H1 (cell line): ENCODE measurements around the gene ADCK1. TPM values are rescaled to one million over a fixed set of nuclear protein-coding genes. Genes with fewer than 3 reads are reported as not detected.

Source experiments
- CTCF ChIA-PET: fragments of 300-600 bp; sonication (Branson Sonifier 250); formaldehyde crosslinking; loops from one replicate; lab custom pipeline; 2021; ENCODE audit not compliant: partially characterized antibody; lab: Charles Lee
- POLR2A ChIA-PET: fragments of 300-600 bp; sonication (Branson Sonifier 250); formaldehyde crosslinking; loops from one replicate; lab custom pipeline; 2021; ENCODE audit warnings: inconsistent platforms; ENCODE audit not compliant: partially characterized antibody; lab: Charles Lee
- DNase-seq, 2 experiments: peaks; one replicate each; pipeline versions ENCODE4 v3.0.0 to v3.0.0-alpha.2; 2010 to 2022; ENCODE audit warnings: low spot score in 2 of 2, low read depth in 1 of 2, mixed read lengths in 1 of 2
- FAIRE-seq: peaks from 2 replicates; lab custom pipeline; 2011; peaks lifted over from hg19 to GRCh38; lab: Jason Lieb, UNC
- H2AFZ ChIP-seq: 2 replicates; pipeline ENCODE4 v1.8.1; 2012; ENCODE audit warnings: low read length, inconsistent platforms
- H2AK5ac ChIP-seq: 2 replicates; pipeline ENCODE4 v1.6.1; 2013; ENCODE audit warnings: low read depth, low read length
- H2BK120ac ChIP-seq: replicated peaks from 2 replicates; pipeline ENCODE3; 2013; ENCODE audit warnings: low read depth, low read length, inconsistent platforms
- H2BK12ac ChIP-seq: 2 replicates; pipeline ENCODE4 v1.6.1; 2013; ENCODE audit warnings: low read depth, low read length
- H2BK15ac ChIP-seq: 2 replicates; pipeline ENCODE4 v1.6.1; 2013; ENCODE audit warnings: low read length
- H2BK20ac ChIP-seq: 2 replicates; pipeline ENCODE4 v1.6.1; 2013; ENCODE audit warnings: low read length
- H2BK5ac ChIP-seq: 2 replicates; pipeline ENCODE4 v1.6.1; 2013; ENCODE audit warnings: low read depth, low read length
- H3K14ac ChIP-seq: 2 replicates; pipeline ENCODE4 v1.6.1; 2013; ENCODE audit warnings: inconsistent platforms; ENCODE audit not compliant: insufficient read length
- H3K18ac ChIP-seq: 2 replicates; pipeline ENCODE4 v1.6.1; 2013; ENCODE audit warnings: low read length; ENCODE audit errors: extremely low read depth
- H3K23ac ChIP-seq: 2 replicates; pipeline ENCODE4 v1.6.1; 2013; ENCODE audit warnings: inconsistent platforms; ENCODE audit not compliant: insufficient read length
- H3K23me2 ChIP-seq: 2 replicates; pipeline ENCODE4 v1.6.1; 2013; ENCODE audit warnings: low read depth, low read length
- H3K27ac ChIP-seq: 2 replicates; pipeline ENCODE4 v1.6.1; 2011; ENCODE audit warnings: low read depth, low read length, inconsistent platforms
- H3K27me3 ChIP-seq, 4 experiments: replicated peaks in 1 of 4; 1 replicate in 1 of 4; 2 replicates in 3 of 4; pipeline versions ENCODE4 v1.6.1 to v1.8.1; 2011 to 2013; ENCODE audit warnings: low read length in 3 of 4, mild to moderate bottlenecking in 3 of 4, inconsistent platforms in 2 of 4, mixed read lengths in 2 of 4, moderate library complexity in 1 of 4; ENCODE audit not compliant: control insufficient read depth in 3 of 4, insufficient read depth in 3 of 4; ENCODE audit errors: extremely low read depth in 1 of 4
- H3K36me3 ChIP-seq, 4 experiments: 2 replicates each; pipeline versions ENCODE4 v1.6.1 to v1.8.1; 2011 to 2013; ENCODE audit warnings: mild to moderate bottlenecking in 4 of 4, low read length in 3 of 4, moderate library complexity in 2 of 4, control low read depth in 1 of 4, inconsistent platforms in 1 of 4; ENCODE audit not compliant: insufficient read depth in 4 of 4, control insufficient read depth in 2 of 4
- H3K4ac ChIP-seq: replicated peaks from 2 replicates; pipeline ENCODE3; 2013; ENCODE audit warnings: low read length, low read depth, mixed read lengths, inconsistent platforms; ENCODE audit not compliant: insufficient read length
- H3K4me1 ChIP-seq, 4 experiments: replicated peaks in 1 of 4; 1 replicate in 1 of 4; 2 replicates in 3 of 4; pipeline versions ENCODE4 v1.6.1 to v1.8.1; 2011 to 2013; ENCODE audit warnings: low read length in 3 of 4, inconsistent platforms in 2 of 4, mixed read lengths in 1 of 4; ENCODE audit not compliant: insufficient read depth in 4 of 4, control insufficient read depth in 3 of 4
- H3K4me2 ChIP-seq, 2 experiments: 2 replicates each; pipeline versions ENCODE4 v1.6.1 to v1.8.1; 2011 to 2013; ENCODE audit warnings: low read depth in 2 of 2, low read length in 2 of 2, control low read depth in 1 of 2, inconsistent platforms in 1 of 2, mild to moderate bottlenecking in 1 of 2; ENCODE audit not compliant: insufficient read depth in 1 of 2
- H3K4me3 ChIP-seq, 4 experiments: fragments of 200-600, 300-600 bp in 1 of 4; sonication (generic), shearing (Covaris generic), sonication (Bioruptor Twin) in 1 of 4; 2 replicates each; pipeline versions ENCODE4 v1.5.1 to v1.8.1; 2011 to 2016; ENCODE audit warnings: low read length in 4 of 4, low read depth in 3 of 4, control low read depth in 2 of 4, inconsistent platforms in 2 of 4, mild to moderate bottlenecking in 2 of 4, mixed read lengths in 1 of 4, moderate library complexity in 1 of 4; ENCODE audit not compliant: insufficient read depth in 2 of 4; ENCODE audit errors: extremely low read depth in 1 of 4
- H3K56ac ChIP-seq: replicated peaks from 2 replicates; pipeline ENCODE3; 2013; ENCODE audit warnings: low read depth, mild to moderate bottlenecking, mixed read lengths, low read length, inconsistent platforms; ENCODE audit not compliant: insufficient read length
- H3K79me1 ChIP-seq: 2 replicates; pipeline ENCODE4 v1.6.1; 2013; ENCODE audit warnings: low read depth, low read length, control low read depth
- H3K79me2 ChIP-seq, 2 experiments: 2 replicates each; pipeline versions ENCODE4 v1.6.1 to v1.8.1; 2012 to 2013; ENCODE audit warnings: low read length in 2 of 2, mild to moderate bottlenecking in 2 of 2, inconsistent platforms in 1 of 2; ENCODE audit not compliant: insufficient read depth in 2 of 2, control insufficient read depth in 1 of 2
- H3K9ac ChIP-seq, 4 experiments: replicated peaks in 1 of 4; 1 replicate in 1 of 4; 2 replicates in 3 of 4; pipeline versions ENCODE4 v1.6.1 to v1.8.1; 2011 to 2013; ENCODE audit warnings: low read depth in 3 of 4, low read length in 3 of 4, control low read depth in 2 of 4, mild to moderate bottlenecking in 2 of 4, moderate library complexity in 2 of 4, inconsistent platforms in 1 of 4; ENCODE audit errors: extremely low read depth in 1 of 4
- H3K9me3 ChIP-seq, 2 experiments: 2 replicates each; pipeline versions ENCODE4 v1.6.1 to v1.8.1; 2012 to 2013; ENCODE audit warnings: mild to moderate bottlenecking in 2 of 2, moderate library complexity in 2 of 2, control low read depth in 1 of 2, inconsistent platforms in 1 of 2, low read depth in 1 of 2, low read length in 1 of 2, mixed read lengths in 1 of 2; ENCODE audit not compliant: insufficient read depth in 2 of 2
- H4K20me1 ChIP-seq, 2 experiments: replicated peaks in 1 of 2; 2 replicates each; pipeline versions ENCODE3 to v1.8.1; 2011 to 2013; ENCODE audit warnings: inconsistent platforms in 2 of 2, low read length in 2 of 2, mild to moderate bottlenecking in 1 of 2; ENCODE audit not compliant: insufficient read depth in 2 of 2, control insufficient read depth in 1 of 2
- H4K5ac ChIP-seq: 2 replicates; pipeline ENCODE4 v1.6.1; 2013; ENCODE audit warnings: low read length, low read depth, mixed read lengths, inconsistent platforms; ENCODE audit not compliant: insufficient read length
- H4K8ac ChIP-seq: 2 replicates; pipeline ENCODE4 v1.8.0; 2013; ENCODE audit warnings: mild to moderate bottlenecking, moderate library complexity, low read length, inconsistent platforms; ENCODE audit not compliant: insufficient read depth; ENCODE audit errors: extremely low read depth
- H4K91ac ChIP-seq: replicated peaks from 2 replicates; pipeline ENCODE3; 2013; ENCODE audit warnings: low read length, mixed read lengths, inconsistent platforms; ENCODE audit not compliant: insufficient read length
- EP300 ChIP-seq, 2 experiments: IDR thresholded peaks; 1 replicate in 1 of 2; 2 replicates in 1 of 2; pipeline ENCODE4 v1.6.1; 2011 to 2012; ENCODE audit warnings: low read depth in 2 of 2, low read length in 2 of 2, mild to moderate bottlenecking in 2 of 2, borderline replicate concordance in 1 of 2, inconsistent platforms in 1 of 2, moderate library complexity in 1 of 2
- HDAC2 ChIP-seq, 2 experiments: fragments of 300-600 bp in 1 of 2; sonication (generic) in 1 of 2; IDR thresholded peaks; 2 replicates each; pipeline ENCODE4 v1.6.1; 2011 to 2012; ENCODE audit warnings: low read depth in 2 of 2, low read length in 2 of 2, mild to moderate bottlenecking in 2 of 2, moderate library complexity in 2 of 2, borderline replicate concordance in 1 of 2, inconsistent platforms in 1 of 2
- HDAC6 ChIP-seq: IDR thresholded peaks from one replicate; pipeline ENCODE4 v1.7.1; 2012; ENCODE audit warnings: low read depth, mild to moderate bottlenecking, inconsistent platforms, low read length, moderate library complexity
- NANOG ChIP-seq: IDR thresholded peaks from 2 replicates; pipeline ENCODE4 v1.6.1; 2011; ENCODE audit warnings: low read length, low read depth, mild to moderate bottlenecking, inconsistent platforms; ENCODE audit not compliant: insufficient read depth, poor library complexity, severe bottlenecking
- RAD21 ChIP-seq, 2 experiments: IDR thresholded peaks in 1 of 2; conservative IDR thresholded peaks in 1 of 2; 2 replicates each; pipeline ENCODE4 v1.6.1; 2011; ENCODE audit warnings: low read depth in 2 of 2, low read length in 2 of 2, improper control_type of control experiment in 1 of 2, inconsistent platforms in 1 of 2, mild to moderate bottlenecking in 1 of 2, moderate library complexity in 1 of 2
- SIN3A ChIP-seq, 2 experiments: IDR thresholded peaks in 1 of 2; conservative IDR thresholded peaks in 1 of 2; 2 replicates each; pipeline ENCODE4 v1.6.1; 2011 to 2012; ENCODE audit warnings: low read length in 2 of 2, improper control_type of control experiment in 1 of 2, low read depth in 1 of 2, mild to moderate bottlenecking in 1 of 2
- TBP ChIP-seq: IDR thresholded peaks from 2 replicates; pipeline ENCODE4 v1.6.1; 2011; ENCODE audit warnings: low read depth, low read length, improper control_type of control experiment
- YY1 ChIP-seq: IDR thresholded peaks from 2 replicates; pipeline ENCODE4 v1.6.1; 2011; ENCODE audit warnings: low read depth, mild to moderate bottlenecking, low read length
- ZNF274 ChIP-seq: IDR thresholded peaks from 2 replicates; pipeline ENCODE4 v1.7.0; 2012; ENCODE audit warnings: low read length, borderline replicate concordance; ENCODE audit errors: extremely low read depth
- WGBS, 2 experiments: shearing (Covaris generic) in 1 of 2; methylation state at CpG; one replicate each; pipeline versions ENCODE4 v1.1.6 to v1.1.7; 2013 to 2015; ENCODE audit warnings: low lambda C conversion rate in 2 of 2, mixed read lengths in 2 of 2, inconsistent platforms in 1 of 2, low coverage in 1 of 2, missing lambda C conversion rate in 1 of 2; ENCODE audit not compliant: insufficient replicate concordance in 2 of 2, insufficient coverage in 1 of 2, insufficient read length in 1 of 2; ENCODE audit errors: extremely low coverage in 1 of 2, missing lambda C conversion rate in 1 of 2; 5-methylcytosine and 5-hydroxymethylcytosine counted together
- polyA plus RNA-seq, 7 experiments: library from polyadenylated mRNA; depleted of rRNA in 3 of 7; stranded (reverse) in 5 of 7; unstranded in 2 of 7; fragments of >200 nt in 5 of 7; fragments of 200-250 nt in 2 of 7; gene quantifications; 1 replicate in 5 of 7; 2 replicates in 1 of 7; 4 replicates in 1 of 7; pipeline versions ENCODE4 v1.2.1 to v1.2.3, GENCODE V29; 2011 to 2013; ENCODE audit warnings: missing spikeins in 2 of 7, mixed read lengths in 2 of 7
- total RNA-seq: library from RNA; stranded (reverse); fragmentation: NEBNext Ultra II Directional; extraction: Animal tissue kit (Norgen Biotek cat#: 25700); gene quantifications from 2 replicates; pipeline ENCODE4 v1.2.1, GENCODE V29; 2021

ADCK1 gene
- total and polyA plus RNA-seq, 2 of the 8 experiments (the other 6 are each of a cell fraction or from before 2014, with no cell fraction given), result 11.0 to 16.8 TPM

- Histone ChIP-seq H2BK120ac (peak overlapping the region; percentile 87), H2AK5ac (no peak overlapping the region), H3K79me1 (0 out of 2 replicates have a peak, but pooled peaks cover 5% of the 10 kb centered on the region), H3K4me1 (peaks cover 0 to 10% (median 1%) of the 10 kb centered on the region in 4 experiments; a peak in 3 of 7 replicates), H3K14ac (no peak overlapping the region), H3K9me3 (no peaks in the 10 kb centered on the region), H3K79me2 (0 out of 4 replicates have a peak, but pooled peaks cover 0 to 3% of the 10 kb centered on the region in 2 experiments), H3K18ac (no peak overlapping the region), H3K36me3 (no peaks in the 10 kb centered on the region), H4K5ac (no peak overlapping the region), H4K91ac (peak overlapping the region; percentile 58), H3K23me2 (peaks cover 5% of the 10 kb centered on the region; the same call in 1 of the 2 replicates), H3K4me2 (peak overlapping the region; percentile 54 to 88), H4K20me1 (no peaks in the 10 kb centered on the region), H4K8ac (no peak overlapping the region), H3K27me3 (no peaks in the 10 kb centered on the region), H3K4ac (no peak overlapping the region), H2BK5ac (no peak overlapping the region), H3K23ac (no peak overlapping the region), H2BK15ac (0 out of 2 replicates have a peak overlapping the region, but pooled peaks have one; percentile 12), H3K9ac (0 out of 7 replicates have a peak overlapping the region, but pooled peaks of 1 of the 4 experiments have one; percentile 80), H2AFZ (peak overlapping the region; percentile 90), H2BK20ac (no peak overlapping the region), H3K27ac (no peak overlapping the region), H2BK12ac (no peak overlapping the region), H3K4me3 (peak overlapping the region; percentile 74 to 86 (median 84); a peak in 7 of 8 replicates), H3K56ac (no peak overlapping the region)
- no peak for DNase-seq
- ChIA-PET POLR2A (interaction anchor here (1.0 to 2.2 kb wide), 5 partner anchors 10 to 141 kb away, joined by 4 to 9 read pairs (median 7); partner anchors contain the start of gene SNW1), CTCF (interaction anchor here (0.8 to 3.6 kb wide), 2 partner anchors 9 to 39 kb away, joined by 3 to 27 read pairs; partner anchors contain the start of gene SNW1)
- 85% methylated on average over 1 of the region's 1 CpG; no CpG with 5 or more reads in 1 of the 2 experiments for WGBS, 2 experiments
- no peak for FAIRE-seq
- TF ChIP-seq SIN3A (conservative IDR thresholded peaks at IDR 0.05 in 1 of 2, IDR thresholded peaks at IDR 0.05 in 1 of 2; ENCODE audit: low read depth in 1 of 2, low read length in 2 of 2) (no peak), HDAC6 (no peak), TBP (no peak), RAD21 (IDR thresholded peaks at IDR 0.05 in 1 of 2, conservative IDR thresholded peaks at IDR 0.05 in 1 of 2; ENCODE audit: low read depth in 2 of 2, low read length in 2 of 2) (no peak), NANOG (no peak), HDAC2 (IDR thresholded peaks at IDR 0.05; ENCODE audit: borderline replicate concordance in 1 of 2, low read depth in 2 of 2, low read length in 2 of 2) (no peak), YY1 (no peak), ZNF274 (no peak), EP300 (IDR thresholded peaks at IDR 0.05; ENCODE audit: borderline replicate concordance in 1 of 2, low read depth in 2 of 2, low read length in 2 of 2) (no peak)
Observed at GRCh38 chr14:77800814-77801213, 905 bp downstream of the ADCK1 start.
